NOMO-1 (cell line): Measurements from ENCODE around the gene HOXB8.

Source experiments
- DNase-seq, 2 experiments: peaks; one replicate each; lab custom pipeline; 2025; ENCODE audit not compliant: unreplicated experiment in 2 of 2; lab: John Stamatoyannopoulos, UW

Gene HOXB8

DNA sequence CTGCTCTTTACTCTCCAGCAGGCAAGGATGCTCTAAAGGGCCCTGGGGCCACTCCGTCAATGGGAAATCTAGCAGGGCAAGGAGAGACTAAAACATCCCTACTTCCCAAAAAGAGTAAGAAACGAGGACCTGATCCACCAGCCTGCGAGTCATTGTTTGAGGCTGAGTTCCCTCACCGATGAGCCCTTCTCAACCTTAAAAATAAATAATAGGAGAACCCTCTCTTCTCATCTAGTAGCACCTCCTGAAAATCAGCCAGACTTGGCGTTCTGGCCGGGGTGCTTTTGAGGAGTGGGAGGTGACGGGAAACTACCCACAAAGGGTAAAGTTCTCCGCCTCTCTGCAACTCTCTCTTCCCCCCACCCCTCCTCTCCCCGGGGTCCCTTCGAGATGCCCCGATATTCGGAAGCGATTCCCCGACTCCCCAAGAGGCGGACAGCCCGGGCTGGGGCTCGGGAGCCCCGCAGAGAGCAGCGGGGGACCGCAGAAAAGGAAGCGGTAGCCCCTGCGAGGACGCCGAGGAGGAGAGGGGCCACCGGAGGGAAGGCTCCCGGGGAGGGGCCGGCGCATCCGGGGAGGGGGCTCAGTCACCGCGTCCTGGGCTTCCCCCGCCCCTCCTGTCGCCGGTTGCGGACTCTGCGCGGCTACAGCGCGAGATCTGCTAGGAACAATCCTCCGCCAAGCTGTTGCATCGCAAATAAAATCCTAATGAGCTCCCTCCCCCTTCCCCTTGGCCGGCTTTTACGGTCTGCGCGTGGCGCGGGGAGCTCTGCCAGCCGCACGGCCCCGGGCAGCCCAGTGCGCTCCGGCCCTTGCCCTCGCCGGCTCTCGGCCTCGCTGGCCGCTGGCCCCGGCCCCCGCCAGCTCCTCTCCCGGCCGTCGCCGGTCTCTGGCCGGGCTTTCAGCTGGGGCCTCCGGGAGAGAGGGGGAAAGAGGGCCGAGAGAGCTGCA, 9.7 kb upstream of the HOXB8 start:
- no peak for DNase-seq

DNA sequence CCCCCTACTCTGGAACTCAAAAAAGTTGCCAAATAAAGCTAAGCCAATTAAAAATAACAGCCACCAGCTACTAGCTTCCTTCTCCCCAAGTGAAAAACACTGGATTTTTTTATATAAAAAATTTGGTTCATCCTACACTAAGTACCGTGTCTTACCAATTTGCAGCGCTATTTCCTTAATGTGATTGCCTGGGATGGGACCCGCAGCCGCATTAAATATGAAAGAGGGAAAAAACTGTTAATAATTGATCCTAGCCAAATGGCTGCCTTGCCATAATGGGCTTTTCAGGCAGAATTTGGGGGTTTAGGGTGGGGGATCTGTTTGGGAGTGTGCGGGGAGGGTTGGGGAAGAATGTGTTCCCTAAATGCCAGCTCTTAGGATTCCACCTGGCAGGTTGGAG, 9.0 kb upstream of the HOXB8 start:
- no peak for DNase-seq

DNA sequence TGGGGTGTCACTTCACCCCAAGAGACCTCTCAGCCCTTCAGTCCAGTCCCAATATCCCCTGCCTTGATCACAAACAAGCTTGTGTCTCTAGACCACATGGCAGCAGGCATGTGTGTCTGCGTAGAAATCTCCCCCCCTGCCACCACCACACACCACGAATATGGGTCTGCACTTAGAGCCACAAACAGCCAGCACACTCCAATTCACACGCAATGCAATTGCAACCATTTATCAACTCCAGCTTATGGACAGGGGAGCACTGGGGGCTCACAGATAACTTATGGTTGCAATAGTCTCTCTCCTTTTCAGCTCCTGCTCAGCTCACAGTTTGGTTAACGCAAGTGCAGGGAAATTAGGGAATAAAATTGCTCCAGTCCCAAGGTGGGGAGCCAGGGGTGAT, 8.5 kb upstream of the HOXB8 start:
- DNase-seq: no peak

DNA sequence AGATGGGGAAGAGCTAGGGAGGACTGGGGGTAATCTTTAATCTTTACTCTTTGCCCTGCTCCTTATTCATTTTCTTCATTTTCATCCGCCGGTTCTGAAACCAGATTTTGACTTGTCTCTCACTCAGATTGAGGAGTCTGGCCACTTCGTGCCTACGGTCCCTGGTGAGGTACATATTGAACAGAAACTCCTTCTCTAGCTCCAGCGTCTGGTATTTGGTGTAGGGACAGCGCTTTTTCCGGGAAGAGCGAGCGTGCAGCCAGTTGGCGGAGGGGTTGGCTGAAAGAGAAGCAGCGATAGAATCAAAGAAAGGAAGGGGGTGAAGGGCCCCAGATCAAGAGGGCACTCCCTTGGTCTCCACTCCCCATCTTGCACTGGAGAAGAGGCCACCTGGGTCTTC, 7.8 kb upstream of the HOXB8 start:
- no peak for DNase-seq

DNA sequence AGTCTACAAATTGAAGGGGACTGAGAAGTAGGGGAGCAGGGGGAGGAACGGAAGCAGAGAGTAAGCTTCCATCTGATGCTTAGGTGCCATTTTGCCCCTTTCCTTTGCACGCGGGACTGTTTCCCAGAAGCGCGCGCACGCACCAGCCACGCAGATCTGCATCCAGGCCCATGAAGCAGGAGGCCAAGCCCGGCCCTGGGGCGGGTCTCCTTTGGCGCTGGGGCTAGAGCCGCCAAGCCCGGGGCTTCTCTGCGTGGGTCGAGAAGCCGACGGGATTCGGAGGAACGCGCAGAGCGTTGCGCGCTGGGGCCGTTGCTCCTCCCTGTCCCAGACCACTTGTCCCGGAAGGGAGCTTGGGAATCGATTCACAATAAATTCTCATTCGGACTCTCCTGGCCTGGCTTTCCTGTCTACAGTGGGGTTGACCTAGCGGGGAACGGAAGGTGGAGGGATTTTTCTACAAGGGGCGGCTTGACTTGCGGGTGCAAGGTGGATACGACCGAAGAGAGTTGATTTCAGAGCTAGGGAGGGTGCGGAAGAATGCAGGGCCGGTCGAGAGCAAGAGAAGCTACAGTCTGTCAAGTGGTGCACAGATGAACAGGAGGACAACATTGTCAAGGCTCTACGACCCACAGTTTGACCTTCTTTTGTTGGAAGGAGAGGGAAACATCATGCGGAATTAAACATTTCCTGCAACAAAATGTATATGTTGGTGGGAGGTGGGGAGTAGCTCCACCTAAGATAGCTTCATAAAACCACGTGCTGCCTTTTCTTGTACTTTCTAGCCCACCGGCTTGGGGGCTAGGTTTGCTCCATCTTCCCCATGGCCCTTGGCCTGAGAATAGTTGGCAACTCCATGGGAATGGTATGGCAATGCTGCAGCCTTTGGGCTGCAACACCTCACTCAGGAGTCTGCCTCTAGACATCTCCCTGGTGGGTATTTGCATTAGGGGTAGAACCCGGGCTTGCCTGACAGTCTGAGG, 6.6 kb upstream of the HOXB8 start:
- no peak for DNase-seq

DNA sequence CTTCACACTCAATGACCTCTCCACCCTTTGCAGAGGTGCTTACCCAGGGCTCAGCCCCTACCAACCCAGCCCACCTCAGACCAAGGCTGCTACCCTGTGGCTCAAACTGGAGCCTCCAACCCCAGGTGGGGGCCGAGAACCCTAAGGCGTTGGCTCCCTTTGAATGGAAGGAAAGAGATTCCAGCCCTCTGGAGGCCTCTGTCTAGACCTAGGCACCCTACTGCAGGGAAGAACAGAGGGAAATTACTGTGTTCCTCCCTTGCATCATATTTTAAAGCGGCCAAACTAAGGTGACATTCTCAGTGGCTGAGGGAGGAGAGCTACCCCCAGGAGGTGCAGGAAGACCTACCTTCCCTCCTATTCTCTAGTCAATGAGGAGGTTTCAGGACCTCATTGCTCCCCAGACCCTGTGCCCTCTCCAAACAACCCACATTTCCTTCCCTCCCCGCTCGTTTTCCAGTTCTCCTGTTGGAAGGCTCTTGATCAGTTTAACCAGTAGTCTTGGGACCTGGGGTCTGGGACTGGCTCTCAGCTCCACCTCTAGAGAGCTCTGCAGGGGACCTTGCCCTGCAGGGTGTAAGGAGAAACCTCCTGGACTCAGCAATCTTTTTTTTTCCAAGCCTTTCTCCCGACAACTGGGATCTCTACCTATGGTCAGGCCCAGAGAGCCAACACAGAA, 5.5 kb upstream of the HOXB8 start:
- DNase-seq: no peak

DNA sequence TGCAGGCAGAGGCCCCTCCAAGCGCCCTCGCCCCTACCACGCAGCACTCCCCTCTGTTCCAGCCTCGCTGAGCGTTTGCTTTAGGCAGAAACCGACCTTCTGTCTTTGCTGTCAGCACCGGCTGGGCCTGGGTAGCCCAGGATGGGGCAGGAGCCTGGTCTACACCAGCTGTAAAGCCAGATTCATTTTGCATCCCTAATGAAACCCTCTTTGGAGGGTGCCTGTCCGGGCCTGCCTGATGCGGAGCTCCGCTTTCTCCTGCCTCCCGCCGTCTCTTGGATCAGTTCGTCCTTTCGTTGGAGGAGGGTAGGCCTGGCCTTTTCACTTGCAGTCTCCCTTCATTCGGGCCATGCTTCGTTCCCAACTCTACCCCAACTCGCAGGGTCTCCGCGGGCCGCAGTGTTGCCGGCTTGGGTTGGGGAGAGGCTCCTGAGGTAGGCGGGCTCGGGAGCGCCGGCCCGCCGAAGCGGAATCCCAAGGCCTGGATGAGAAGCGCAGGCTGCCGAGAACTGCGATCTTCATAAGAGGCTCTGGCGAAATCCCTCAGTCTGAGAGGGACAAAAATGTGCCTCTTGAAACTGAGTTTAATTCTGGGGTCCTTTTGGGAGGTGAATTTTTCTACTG, 4.8 kb upstream of the HOXB8 start:
- DNase-seq: no peak

DNA sequence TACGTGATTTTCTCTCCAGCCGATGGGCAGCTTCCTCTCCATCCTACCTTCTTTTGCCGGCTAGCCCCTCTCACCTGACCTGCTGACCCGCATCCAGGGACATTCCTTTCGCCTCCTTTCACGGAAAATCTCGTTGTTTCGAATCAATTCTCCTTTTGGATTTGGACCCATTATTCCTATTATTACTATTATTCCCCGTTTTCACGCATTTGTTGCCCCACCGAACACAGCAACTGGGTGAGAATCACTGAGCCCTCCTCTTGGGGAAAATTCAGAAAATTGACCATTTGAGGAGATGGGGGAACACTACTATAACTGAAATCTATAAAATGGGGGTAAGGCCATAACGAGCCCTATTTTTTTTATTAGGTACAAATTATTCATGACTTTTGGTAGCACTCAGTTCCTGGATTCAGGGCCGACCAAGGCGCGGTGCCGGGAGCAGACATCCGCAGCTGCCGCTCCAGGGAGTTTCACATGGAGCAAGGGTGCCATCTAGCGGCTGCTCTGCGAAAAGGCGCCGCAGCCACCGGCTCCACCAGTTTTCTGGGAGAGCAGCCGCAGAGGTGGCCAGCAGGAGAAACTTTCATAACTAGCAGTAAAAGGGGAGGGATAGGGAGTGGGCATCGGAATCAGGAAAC, 3.3 kb upstream of the HOXB8 start:
- DNase-seq: peak; percentile 51 to 68

DNA sequence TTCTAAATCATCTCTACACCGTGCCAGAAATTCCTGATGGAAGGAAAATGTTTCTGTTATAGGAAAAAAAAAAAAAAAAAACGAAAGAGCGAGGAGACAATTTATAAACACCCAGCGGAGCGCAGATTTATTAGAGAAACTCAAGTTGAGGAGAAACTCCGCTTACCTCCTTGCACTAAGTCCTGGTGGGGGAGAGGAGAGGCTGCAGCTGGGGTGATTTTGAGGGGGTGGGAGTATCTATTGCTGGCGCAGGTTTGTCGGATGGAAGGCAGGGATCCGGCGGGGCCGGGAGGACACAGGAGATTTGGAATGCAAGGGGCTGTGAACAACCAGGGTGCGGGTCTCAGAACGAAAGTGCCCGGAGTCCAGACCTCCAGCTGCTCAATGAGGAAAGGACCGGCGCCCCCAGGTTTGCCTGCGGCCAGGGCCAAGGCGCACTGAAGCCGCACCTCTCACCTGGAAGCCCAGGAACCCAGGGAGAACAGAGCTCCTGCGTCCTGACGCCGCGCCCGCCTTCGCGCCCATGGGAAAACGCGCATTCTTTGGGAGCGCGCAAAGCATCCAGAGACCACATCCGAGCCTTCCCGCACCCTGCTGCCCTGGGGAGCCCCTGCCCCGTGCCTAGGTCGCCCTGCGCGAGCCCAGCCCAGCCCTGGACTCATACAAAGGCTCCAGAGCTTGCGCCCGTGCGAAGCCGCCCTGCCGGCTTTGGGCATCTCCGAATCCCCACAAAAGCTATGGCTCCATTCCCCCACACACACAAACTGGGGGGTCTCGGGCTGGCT, 2.6 kb upstream of the HOXB8 start:
- no peak for DNase-seq

DNA sequence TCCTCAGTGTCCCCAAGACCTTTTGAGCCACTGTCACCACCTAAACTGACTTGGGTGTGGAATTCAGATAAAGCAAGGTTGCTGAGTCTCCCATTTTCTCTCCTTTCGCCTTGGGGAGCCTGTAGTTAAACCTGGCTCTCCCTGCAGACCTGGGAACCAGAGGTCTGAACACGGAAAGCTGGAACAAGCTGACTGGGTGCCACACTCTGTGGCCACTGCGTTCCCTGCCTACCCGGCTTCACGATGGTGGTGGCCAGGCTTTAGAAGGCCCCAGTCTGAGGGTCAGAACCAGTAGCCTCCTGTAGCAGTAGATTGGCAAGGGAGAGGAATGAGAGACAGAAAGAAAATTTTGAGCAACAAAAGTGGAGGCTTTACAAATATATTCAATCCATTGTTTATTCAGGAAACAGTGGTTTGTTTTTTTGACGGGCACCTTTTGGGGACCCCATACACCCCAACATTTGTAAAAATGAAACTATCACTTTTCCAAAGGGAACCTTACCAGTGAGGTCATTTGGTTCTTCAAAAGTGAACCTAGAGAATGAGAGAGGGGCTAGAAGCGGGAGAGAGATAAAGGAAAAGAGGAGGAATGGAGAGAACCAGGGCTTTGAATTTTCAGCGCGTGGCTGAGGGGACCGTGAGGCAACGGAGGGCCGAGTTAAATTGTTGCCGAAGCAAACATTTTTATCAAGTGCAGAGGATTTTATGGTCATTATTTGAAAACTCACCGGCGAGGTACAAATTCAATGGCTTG, 1.8 kb upstream of the HOXB8 start:
- DNase-seq: no peak

DNA sequence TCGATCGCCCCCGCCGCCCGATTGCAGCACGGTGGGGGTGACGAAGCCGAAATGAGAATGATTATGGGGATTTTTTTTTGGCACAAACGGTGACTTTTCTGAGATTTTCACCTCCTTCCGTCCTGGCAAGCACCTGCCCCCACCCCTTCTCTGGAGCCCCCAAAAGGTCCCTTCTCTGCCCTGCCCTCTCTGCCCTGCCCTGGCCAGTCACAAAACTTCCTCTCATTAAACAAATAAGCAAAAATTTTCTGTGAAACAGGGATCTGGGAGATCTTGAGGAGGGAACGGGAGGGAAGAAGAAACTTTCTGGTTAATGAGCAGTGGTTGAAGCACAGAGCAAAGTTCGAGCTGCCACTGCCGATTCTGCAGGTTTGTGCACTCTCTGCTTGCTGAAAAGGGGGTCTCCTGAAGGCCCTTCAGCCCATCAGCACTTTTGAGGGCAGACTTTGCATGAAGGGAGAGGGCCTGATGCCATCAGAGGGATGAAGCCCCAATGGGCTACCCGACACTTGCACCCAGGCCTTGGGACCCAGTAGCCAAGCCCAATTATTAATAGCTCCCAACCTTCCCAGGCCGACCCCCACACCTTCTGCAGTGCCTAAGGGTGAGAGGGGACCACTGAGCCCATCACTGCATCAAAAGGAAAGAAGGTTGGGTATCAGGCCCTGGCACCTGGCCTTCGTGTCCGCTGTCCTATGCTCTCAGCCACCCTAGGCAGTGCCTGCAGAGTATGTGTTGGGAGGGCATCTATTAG, 1.0 kb upstream of the HOXB8 start:
- no peak for DNase-seq

DNA sequence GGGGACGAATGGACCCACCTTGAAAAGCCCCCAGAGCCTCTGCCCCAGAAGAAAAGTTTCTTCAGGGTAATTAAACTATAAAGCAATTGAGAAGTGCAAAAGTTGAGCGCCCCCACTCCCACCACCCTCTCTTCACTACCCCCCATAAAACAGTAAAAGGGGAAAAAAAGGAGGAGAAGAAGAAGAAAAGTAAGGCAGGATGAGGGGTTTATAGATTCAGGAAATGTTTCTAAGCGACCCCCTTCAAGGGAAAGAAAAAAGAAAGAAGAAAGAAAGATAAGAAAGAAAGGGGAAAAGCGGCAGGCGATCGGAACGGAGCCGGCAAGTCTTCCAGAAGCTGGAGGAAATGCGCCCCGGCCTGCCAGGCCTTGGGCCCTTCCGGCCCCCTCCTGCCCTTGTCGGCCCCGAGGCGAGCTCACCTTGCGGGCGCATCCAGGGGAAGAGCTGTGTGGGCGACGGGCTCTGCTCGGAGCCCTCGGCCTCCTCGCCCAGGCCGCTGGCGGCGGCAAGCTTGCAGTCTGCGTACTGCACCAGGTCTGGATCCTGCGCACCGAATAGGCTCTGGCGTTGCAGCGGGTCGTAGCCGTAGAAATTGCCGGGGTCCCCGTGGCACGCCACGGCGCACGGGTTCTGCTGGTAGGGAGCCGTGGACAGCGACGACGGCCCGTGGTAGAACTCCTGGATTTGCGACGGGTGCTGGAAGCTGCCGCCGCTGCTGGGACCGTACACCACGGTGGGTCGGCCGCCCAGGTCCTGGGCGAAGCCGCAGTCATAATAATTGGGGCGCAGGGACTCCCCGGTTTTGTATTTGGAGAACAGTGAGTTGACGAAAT, 1.0 kb downstream of the HOXB8 start:
- DNase-seq: no peak

DNA sequence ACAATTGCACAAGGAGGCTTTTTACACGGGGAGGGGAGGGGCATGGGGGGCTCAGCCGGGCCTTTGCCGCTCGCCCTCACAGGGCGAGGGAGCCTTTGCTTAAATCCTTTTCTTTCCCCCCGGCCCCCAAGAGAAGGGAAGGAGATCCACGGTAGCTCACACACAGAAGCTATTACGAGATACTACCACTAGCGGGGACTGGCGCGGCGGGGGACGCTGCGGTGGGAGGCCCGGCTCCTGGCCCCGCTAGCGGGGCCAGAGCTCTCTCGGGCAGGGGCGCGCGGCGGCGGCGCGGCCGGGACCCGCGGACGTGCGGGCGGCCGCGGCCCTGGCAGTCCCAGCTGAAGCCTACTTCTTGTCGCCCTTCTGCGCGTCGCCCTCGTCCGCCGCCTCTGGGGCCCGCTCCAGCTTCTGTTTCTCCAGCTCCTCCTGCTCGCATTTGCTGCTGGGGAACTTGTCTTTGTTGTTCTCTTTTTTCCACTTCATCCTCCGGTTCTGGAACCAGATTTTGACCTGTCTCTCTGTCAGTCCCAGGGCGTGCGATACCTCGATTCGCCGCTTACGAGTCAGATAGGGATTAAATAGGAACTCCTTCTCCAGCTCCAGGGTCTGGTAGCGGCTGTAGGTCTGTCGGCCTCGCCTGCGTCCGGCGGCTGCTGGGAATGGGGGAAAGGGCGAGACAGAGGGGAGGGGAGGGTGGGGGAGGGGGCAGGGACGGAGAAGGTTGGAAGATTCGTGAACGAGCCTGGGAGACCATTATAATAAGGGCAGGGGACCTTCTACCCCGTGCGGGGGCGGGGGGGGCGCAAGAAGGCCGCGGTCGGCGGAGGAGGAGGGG, 2.0 kb downstream of the HOXB8 start:
- peak; percentile 43 to 45 for DNase-seq

DNA sequence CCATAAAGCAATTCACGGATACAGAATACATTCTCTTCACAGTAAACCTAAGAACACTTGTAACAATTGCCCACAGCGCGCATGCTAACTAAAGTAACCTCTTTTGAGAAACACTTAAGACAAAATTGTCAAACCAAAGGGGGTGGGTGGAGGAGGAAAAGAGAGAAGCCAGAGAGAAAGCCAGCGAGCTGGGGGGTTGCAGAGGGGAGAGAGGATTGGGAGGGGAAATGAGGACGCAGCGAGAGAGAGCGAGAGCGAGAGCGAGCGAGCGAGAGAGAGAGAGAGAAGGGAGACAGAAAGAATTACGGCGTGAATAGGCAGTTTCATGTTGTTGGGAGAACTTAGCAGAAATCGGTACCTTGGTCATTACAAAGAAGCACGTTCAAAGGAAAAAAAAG, 2.6 kb downstream of the HOXB8 start:
- no peak for DNase-seq

DNA sequence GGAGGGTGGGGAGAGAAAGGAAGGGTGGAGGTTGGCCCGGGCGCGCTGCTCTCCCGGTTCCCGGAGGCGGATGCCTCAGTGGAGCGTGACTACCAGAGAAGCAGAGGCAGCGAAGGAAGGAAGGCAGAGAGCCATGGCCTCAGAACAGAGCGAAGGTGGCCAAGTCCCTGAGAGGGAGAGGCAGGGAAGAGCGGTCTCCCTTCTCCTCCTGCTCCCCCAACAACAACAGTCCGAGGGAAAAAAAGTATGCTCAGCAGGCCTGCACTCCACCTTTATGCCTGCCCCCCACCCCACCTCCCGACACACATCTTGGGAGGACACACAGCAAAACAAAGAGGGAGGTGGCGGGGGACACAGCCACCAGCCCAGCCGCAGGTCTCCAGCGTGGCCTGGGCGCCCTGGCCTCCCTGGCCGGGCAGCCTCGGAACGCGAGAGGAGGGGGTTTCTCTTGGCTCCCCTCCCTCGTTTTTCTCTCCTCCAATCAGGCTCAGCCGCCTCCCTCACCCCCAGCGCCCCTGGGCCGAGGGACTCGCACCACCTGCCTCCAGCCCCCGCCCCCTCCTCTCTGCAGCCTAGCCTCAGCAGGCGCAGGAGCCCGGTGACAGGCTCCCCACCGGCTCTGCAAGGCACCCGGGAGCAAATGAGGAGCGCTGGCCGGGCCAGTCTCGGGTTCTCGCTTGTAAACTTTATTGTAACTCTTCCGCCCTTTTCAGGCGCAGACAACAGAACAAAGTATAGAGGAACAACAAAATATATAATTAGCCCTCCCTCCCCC, 3.2 kb downstream of the HOXB8 start:
- no peak for DNase-seq
